GM15510 (cell line): ENCODE data around the gene TBR1.

Experiments
- POLR2A ChIP-seq: IDR thresholded peaks from 3 replicates; pipeline ENCODE4 v1.6.1; 2011; ENCODE audit warnings: borderline replicate concordance; ENCODE audit not compliant: insufficient read length; ENCODE audit errors: extremely low read depth

TBR1 gene

GRCh38 chr2:161402297-161402696 lies 13.8 kb upstream of the TBR1 start:
- TF ChIP-seq POLR2A = no peak

GRCh38 chr2:161406316-161406715 lies 9.8 kb upstream of the TBR1 start:
- TF ChIP-seq POLR2A = no peak

- no peak for TF ChIP-seq POLR2A
Measured at GRCh38 chr2:161407597-161407996, 8.5 kb upstream of the TBR1 start.

GRCh38 chr2:161409308-161409907 lies 6.7 kb upstream of the TBR1 start:
- no peak for TF ChIP-seq POLR2A

GRCh38 chr2:161412346-161412745 lies 3.8 kb upstream of the TBR1 start:
- no peak for TF ChIP-seq POLR2A

GRCh38 chr2:161414042-161415033 lies 1.8 kb upstream of the TBR1 start:
- no peak for TF ChIP-seq POLR2A

GRCh38 chr2:161415034-161415986 lies 787 bp upstream of the TBR1 start:
- no peak for TF ChIP-seq POLR2A

GRCh38 chr2:161416708-161417437 lies 776 bp downstream of the TBR1 start:
- no peak for TF ChIP-seq POLR2A

- TF ChIP-seq POLR2A = no peak
Measured at GRCh38 chr2:161417438-161418274, 1.6 kb downstream of the TBR1 start.

GRCh38 chr2:161418275-161418714 lies 2.2 kb downstream of the TBR1 start:
- no peak for TF ChIP-seq POLR2A

- TF ChIP-seq POLR2A = no peak
Measured at GRCh38 chr2:161418715-161419637, 2.9 kb downstream of the TBR1 start.

- no peak for TF ChIP-seq POLR2A
Measured at GRCh38 chr2:161419638-161420190, 3.6 kb downstream of the TBR1 start.
